NCI-H82 treated with DMSO at 0.1 percent for 48 hours (cell line): ENCODE data around the gene ATP2B2.

ENCODE experiments used
- DNase-seq: peaks from one replicate; lab custom pipeline; 2025; ENCODE audit not compliant: unreplicated experiment; lab: John Stamatoyannopoulos, UW

Gene ATP2B2

DNA sequence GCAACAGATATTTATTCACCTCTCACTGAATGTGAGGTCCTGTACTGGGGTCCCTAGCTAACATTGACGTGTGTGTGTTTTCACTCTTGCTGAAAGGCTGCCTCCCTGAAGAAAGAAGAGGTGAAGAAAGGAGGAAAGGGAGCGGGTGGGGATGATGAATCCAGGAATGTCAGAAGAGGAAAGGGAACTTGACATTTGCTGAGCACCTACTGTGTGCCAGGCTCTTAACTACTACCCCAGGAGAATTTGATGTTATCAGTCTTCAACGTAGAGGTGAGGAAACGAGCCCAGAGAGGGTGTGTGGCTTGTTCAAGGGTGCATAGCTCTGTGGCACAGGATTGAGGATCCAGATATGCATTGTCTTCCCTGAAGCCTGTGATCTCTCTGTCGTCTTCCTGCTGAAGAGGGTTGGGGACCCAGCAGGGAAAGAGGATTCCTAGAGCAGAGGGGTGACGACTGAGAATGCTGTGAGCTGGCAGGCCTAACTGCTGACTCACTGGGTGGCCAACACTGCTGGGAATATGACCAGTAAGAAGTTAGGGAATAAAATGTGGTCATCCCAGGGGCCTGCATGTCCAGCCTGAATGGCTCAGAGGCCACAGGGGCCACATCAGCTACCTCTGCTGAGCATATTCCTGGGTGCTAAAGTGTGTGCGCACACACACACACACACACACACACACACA is 6.6 kb upstream of the ATP2B2 start:
- no peak for DNase-seq

DNA sequence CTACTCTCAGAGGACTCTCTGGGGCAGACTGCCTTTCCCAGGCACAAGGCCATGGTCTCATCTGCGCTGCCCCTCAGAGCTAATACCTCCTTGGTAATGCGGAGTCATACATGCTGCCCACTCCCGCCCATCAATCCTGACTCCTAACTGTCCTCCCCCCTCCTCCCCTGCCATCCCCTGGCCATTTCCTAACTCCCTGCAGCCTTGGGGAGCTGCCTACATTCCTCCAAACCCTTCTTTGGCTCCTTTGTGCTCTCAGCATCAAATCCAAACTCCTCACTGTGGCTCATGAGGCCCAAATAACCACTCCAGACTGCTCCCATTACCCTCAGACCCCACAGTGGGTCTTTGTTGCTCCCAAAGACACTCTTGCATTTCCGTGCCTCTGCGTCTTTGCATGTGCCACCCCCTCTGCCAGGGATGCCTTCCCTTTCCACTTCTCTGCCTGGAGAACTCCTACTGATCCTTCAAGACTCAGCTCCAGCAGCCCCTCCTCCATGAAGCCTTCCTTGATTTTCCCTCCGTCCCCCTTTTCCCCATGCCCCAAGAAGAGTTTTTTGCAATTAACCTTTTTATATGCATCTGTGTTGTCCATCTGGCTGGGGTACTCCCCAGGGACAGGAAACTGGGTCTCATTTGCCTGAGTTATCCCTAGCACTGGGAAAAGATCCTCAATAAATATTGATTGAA is 5.5 kb upstream of the ATP2B2 start:
- DNase-seq = no peak

DNA sequence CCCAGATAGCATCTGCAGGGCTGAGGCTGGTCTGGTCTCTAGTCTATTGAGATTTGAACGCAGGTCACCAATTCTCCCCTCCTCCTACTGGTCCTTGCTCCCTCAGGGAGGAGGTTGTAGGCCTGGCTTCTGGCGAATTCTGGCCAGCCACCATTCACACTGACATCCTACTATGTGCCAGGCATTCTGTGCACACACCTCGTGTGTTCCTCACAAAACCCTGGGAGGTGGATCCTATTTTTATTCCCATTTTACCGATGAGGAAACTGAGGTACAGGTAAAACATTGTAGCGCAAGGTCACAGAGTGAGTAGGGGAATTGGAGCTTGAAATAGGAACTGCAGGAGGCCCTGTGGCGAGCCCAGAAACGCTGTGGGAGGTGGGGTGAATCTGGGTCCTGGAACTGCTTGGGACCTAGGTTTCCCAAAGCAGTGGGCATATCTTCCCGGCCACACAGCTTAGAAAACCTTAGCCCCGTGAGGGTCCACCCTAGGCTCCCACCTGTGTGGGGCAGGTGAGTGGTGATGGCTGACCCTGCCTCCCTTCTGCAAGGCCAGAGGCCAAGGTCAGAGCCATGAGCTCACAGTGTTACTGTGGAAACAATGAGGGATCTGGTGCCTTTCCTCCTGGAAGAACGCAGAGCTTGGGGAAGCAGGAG is 4.8 kb upstream of the ATP2B2 start:
- DNase-seq = no peak

- no peak for DNase-seq
Measured at GRCh38 chr3:10509325-10509724, 3.9 kb upstream of the ATP2B2 start.

DNA sequence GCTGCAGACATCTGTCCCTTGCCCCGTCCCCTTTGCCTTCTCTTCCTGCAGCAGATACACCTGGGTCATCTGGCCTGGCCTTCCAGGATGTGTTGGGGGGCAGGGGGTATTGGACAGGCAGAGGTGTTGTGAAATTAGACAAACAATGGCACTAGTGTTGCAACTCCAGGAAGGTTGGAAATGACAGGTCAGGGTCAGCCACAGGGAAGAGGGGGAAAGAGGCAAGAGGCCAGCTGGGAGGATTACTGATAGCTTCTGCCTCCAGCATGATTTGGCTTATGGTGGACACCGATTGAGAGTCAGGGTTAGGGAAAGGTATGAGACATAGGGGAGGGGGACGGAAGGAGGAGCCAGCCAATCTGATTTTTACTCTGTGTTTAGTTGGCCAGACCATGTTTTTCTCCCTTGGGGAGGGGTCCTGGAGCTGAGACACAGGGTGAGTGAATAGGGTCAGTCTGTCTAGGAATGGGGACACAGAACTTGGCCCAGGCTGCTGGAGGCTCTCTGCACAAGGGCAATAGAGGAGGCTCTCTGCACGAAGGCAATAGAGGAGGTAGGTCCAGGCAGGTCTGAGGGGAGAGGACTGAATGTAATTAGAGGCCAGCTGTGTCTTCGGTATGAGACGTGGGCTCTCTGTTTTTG is 3.4 kb upstream of the ATP2B2 start:
- DNase-seq = no peak

DNA sequence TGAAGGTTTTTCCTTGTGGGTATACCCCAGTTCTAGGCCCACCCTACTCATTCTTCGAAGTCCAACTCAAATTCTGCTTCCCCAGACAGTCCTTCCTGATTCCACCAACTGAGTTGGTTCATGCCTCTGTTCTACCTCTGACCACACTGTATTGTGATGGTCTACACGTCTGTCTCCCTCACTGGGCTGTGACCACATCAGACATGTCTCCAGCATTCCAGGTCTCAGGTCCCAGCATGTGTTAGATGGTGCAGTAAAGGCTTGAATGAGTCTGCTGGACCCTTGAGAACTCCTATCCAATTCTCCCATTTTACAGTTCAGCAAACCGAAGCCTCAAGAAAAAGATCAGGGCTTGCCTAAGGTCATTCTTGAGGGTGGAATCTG is 2.8 kb upstream of the ATP2B2 start:
- no peak for DNase-seq

DNA sequence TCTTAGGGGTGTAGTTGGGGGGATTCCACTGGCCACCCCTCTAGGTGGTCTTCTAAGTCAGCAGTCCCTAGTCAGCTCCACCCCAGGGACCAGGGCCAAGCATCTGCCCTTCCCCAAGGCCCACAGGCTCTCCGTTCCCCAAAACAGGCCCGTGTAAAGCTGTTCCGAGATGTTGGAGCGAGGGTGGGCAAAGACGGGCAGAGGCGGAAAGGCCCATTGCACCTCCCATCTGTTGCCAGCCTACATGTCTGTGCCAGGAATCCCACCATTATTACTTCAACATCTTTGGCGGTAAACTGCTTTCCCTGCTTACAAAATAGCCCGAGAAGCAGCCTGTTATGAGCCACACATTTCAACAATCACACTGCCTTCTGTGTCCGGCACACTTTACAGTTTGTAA is 1.9 kb upstream of the ATP2B2 start:
- DNase-seq = no peak

DNA sequence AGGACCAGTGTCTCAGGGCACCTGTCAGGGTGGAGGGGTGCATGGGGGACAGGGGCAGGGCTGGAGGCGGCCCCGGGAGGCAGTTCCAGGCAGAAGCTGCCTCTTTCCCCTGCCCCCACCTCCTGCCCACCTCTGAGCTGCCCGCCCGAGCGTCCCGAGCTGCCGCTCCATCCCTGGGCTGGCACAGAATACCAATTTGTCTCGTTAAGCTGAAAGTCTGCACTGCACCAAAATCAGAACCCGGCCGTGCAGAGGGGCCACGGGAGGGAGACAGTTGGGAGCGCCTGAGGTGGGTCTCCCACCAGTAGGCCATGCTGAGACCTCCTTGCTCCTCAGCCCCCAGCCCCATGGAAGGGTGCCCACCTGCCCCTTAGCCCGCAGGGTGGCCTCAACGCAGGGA is 1.3 kb upstream of the ATP2B2 start:
- no peak for DNase-seq

DNA sequence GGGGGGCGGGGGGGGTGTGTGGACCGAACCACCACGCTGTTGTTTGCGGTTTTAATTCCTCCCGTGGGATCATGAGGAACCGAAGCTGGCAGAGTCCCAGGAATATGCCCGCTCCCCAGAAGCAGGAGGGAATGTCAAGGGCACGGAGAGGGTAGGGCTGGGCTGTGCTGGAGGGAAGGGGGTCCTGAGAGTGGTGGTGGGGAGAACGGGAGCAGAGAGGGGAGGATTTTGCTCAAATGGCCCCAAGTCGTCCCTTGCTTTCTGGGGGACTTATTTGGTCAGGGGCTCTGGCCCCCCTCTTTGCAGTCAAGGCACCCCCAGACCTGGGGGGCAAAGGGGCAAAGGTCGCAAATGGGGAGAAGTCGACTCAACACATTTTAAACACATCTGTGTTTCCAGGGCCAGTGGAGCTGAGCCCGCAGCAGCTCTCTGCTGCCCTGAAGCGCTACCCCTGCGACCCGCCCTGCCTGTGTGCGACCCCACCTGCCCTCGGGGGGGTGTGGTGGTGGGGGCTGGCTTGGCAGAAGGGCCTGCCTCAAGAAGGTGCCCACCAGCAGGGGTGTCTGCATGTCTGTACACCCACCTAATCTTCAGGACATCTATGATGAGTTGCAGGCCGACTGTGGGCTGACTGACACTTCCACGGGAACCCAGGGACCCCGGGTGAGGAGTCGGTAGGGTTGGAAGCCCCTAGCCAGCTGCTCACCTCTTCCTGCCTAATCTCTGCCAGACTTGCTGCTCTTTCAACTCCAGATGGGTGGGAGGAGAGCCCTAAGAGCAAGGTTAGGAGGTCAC is 602 bp upstream of the ATP2B2 start:
- no peak for DNase-seq

DNA sequence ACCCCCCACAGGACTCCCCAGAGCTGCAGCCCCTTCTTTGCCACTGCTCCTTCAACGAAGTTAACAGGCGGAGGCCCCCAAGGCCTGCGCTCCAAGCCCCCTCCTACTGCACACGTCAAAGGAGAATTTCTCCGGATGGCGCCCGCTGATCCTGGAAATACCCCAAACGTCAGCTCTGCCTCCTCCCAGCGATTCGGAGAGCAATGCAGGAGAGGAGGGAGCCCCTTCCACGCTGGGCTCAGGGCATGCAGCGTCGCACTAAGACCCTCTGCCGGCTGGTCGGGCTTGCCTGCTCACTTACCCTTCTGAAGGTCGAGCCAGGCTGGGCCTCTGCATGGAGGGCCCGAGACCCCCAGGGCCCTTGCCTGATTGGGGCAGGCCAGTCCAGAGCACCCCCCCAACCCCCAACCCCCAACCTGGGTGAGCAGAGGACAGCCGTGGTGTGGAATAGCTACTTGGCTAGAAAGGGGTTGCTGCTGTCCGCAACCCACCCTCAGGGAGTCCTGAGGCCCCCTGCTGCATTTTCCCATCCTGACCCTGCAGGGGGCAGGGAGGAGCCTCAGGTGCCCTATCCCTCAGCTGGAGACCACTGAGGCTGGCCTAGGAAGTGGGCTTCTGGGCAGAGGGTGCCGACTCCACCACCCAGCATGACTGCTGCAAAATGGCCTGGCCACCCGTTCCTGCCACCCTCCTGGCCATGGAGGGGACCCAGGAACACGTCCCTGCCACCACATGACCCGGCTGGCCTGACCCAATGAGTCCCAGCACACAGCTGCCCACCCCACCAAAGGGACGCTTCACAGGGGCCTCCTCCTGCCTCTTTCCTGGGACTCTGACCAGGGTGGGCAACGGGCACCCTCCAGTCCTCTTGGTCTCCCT is 976 bp downstream of the ATP2B2 start:
- DNase-seq = no peak

DNA sequence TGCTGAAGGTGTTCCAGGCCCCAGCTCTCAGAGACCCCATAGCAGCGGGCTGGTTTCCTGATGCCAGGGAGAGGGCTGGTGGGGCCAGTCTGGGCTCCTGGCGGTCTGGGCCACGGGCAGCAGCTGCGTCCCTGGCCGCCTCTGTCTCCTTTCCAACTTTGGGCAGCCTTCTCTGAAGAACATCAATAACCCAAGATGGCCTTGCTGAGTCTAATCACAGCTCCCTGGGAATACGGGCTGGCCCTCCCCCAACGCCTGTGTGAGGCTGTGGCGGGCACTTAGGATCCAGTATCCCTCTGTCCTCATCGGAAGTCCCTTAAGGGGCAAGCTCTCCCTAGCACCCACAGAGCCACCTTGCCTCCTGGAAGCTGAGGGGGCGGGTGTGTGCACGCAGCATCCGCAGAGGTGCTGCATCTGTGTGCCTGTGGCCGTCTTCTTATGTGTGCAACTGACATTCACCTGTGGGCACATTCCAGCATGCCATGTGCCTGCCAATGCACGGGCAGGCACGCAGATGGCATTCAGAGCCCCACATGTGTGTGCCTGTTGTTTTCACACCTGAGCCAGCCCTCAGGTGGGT is 2.1 kb downstream of the ATP2B2 start:
- no peak for DNase-seq

- no peak for DNase-seq
Measured at GRCh38 chr3:10502185-10502880, 3.1 kb downstream of the ATP2B2 start.

DNA sequence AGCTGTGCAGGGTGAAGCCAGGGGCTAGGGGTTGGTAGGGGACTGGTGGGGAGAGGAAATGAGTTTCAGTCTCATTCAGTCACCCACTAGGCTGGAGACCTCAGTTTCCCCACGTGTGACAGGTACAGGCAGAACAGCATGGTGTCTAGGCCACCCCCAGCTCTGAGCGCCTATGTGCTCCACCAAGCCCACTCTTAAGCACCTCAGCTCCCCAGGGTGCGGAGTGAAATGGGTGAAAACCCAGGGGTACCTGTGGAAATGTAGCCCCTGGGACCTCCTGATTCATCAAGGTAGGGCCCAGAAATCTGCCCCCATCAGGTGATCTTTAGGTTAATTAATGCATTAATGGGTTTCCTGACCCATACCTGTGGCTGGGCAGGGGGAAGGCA is 3.7 kb downstream of the ATP2B2 start:
- no peak for DNase-seq

- DNase-seq = no peak
Measured at GRCh38 chr3:10500717-10501663, 4.4 kb downstream of the ATP2B2 start.

GRCh38 chr3:10498271-10498670 is 7.1 kb downstream of the ATP2B2 start:
- DNase-seq = no peak

DNA sequence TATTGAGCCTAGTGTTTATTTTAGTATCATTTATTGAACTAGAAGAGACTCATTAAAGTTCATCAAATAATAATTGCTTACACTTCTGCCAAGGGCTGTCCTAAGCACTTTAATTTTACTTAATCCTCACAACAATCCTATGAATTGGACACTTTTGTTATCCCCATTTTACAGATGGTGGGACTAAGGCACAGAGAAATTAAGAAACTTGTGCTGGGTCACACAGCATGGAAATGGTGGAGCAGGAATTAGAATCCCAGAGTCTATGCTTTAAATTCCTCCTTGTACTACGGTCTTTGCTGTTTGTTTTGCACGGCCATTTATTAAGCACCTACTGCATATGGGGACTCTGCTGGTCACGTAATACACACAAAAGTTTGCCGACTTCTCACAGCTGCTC is 7.9 kb downstream of the ATP2B2 start:
- DNase-seq = no peak

DNA sequence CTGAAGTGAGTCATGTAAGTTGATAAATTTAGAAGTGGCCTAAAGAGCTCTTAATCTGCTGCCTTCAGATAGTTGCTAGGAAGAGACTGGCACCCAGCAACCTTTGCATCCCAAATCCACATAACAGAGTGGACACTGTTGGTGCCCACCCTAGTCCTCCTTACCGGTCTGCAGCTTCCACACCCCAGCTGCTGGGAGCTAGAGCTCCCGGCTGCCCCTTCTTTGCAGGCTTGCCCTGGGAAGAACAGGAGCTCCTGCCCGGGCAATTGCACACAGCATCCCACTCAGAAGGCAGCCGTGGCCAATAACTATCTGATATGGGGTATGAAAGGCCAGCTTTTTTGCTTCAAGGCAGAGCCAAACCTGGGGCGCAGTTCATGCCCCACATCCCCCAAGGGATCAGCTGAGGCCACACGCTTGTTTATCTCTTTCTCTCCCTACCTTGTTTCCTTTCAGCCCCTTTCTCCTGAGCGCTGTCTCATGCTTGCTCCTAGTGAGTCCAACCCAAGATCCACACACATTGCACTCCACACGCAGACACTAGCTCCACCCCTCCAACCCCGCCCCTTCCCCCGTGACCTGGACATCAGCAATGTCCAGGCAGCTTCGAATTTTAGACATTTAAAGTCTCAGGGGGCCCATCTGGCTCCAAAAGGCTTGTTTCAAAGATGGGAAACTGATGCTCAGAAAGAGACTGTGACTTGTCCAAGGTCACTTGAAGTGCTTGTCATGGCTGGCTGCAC is 9.1 kb downstream of the ATP2B2 start:
- DNase-seq = no peak
